ENCODE measurements around the gene PRKCH. TPM values are rescaled to one million over a fixed set of nuclear protein-coding genes. Genes with fewer than 3 reads are reported as not detected.

Gene PRKCH
- polyA plus RNA-seq, 4 donors, result 9.0 to 18.4 (median 16.1) TPM

DNA sequence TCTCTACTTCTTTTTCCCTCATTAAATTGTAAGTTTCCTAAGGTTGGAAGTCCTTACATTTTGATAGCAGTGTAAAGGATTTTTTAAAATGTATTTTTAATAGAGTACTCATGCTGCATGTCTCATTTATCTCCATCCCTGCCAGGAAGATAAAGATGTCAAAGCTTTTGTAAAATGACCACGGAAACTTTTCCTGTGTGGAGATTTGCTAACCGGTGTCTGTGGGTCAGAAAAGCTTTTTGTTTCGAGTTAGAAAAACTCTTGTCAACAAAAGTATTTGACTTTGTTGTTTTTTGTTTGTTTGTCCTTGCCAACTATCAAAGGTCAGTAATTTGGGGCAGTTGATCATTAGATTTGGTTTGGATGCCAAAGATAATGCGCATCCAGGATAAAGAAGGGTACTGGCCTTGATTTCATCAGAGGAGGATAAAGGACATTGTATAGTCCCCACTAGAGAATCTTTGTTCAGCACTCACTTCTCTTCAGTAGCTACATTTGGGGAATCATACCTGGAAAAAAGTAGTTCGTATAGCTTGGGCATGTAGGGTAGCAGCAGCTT is 217.2 kb downstream of the PRKCH start:
- no peak for DNase-seq (ENCODE audit: low read depth in 4 of 4, low spot score in 3 of 4)

DNA sequence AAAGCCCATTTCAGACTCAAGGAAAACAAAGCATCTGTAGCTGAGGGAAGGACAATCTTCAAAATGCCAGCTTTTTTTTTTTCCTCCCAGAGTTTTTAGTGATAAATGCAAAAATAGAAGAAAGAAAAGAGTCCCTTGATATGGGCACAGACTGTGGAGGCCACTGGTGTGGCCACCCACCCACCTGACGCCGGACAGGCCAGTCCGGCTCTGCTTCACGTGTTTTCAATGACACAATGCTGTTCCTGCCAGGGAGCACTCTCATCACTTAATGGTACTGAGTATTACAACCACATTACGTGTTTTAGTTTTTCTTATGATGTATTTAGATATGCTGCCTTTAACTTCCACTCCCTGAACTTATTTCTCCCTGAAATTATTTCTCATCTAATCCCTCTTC is 218.3 kb downstream of the PRKCH start:
- DNase-seq (ENCODE audit: low read depth in 4 of 4, low spot score in 3 of 4), result no peak

DNA sequence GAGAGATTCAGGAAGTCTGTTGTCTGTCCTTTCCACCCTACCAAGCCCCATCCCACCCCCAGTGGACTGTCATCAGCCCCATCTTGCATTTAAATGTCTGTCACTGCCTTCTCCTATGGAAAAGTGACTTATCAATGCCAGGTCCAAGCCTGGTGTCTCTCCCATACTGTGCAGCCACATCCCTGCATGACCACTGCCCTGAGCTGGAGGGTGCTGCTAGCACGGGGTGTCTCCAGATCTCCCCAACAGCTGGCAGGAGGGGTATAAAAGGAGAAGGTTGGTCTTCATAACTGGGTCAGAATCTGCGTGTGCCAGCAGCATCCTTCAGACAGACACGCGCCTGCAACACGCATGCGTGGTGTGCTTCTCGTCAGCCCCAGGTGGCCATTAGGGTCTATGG is 219.6 kb downstream of the PRKCH start:
- no peak for DNase-seq (ENCODE audit: low read depth in 4 of 4, low spot score in 3 of 4)

DNA sequence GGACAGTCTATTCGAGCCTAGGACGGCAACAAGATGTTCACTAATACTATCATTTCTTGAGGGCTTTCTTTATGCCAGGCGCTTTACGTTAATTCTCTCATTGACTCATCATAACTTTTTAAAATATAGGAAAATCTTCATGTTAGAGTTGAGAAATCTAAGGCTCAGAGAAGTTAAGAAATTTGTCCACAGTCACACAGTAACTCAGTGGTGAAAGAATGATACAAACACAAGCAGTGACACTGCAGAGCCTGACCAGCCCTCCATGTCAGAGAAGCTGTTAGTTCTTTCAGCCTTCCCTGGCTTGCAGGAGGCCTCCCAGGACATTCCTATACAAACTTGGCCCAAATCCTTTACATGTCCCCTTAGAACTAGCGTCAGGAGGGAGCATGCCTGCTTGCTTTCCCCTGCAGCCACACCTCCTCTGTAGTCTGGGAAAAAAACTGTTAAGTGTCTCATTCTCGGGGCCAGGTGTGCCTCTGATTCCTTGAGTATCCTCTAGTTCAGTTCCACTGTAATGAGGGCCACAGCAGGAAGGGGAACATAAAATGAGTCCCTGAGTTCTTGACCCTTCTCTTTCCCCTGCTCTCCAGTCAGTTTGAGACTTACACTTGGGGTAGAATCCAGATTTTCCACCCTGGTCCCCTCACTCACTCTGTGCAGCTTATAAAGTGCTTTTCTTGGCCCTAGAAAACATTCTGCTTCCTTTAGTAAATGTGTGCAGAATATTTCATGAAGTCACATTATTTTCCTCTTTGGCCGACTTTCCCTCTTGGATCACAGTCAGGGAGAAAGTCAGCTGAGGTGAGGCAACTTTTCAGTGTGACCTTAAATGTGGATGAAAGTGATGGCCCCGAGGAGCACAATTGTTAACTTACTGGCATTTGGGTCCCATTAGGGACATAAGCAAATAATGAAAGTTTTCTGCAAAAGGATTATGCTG is 221.7 kb downstream of the PRKCH start:
- DNase-seq (ENCODE audit: low read depth in 4 of 4, low spot score in 3 of 4), result no peak

DNA sequence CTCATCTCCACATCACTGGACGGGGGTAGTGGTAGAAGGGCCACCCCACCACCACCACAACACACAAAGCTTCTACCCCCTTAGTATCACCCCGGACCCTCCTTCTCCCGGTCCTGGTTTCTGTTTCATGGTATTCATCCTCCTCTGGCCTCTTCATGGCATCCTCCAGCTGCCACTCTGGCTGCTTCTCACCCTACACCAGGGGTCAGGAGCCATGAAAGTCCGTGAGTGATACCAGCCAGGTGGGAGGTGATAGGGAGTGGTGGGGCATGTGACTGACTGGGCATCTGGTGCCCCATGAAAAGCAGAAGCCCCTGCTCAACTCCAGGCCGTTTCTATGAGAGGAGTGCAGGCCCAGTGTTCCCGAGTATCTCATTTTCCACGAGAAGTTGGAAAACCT is 222.6 kb downstream of the PRKCH start:
- no peak for DNase-seq (ENCODE audit: low read depth in 4 of 4, low spot score in 3 of 4)

DNA sequence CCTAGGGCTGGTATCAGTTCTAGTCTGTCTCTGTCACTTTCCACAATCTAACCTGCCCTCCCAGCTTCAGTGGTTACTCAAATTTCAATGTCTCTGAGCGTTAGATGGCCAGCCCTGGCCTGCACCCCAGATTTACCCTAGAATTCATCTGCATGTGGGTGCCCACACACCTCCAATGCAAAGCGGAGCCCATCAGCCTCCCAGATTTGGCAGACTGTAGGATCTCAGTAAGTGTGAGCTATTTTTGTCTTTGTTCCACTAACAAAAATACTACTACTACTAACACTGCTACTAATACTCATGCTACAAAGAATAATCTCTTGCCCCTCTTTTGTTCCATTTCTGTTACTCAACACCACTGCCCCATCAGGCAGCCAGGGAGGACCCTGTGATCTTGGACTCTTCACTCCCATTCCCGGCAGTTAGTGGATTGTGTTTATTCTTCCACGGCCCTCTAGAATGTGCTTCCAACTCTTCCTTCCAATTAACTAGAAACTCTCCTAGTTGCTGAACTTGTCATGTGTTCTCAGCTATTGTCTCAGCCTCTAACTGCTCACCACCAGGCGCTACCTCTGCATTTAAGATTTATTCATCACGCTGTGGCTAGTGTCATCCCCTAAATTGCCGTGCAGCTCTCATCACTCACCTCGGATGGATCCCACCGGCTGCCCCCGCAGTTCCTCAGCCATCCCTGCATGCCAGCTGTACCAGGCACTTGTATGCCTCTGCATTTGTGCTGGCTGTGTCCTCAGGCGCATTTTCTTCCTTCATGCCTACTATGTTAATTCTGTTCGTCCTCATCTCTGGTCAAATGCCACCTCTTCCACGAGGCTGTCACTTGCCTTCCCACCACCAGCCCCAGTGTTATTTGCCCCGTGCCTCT is 223.3 kb downstream of the PRKCH start:
- DNase-seq (ENCODE audit: low read depth in 4 of 4, low spot score in 3 of 4), result no peak

DNA sequence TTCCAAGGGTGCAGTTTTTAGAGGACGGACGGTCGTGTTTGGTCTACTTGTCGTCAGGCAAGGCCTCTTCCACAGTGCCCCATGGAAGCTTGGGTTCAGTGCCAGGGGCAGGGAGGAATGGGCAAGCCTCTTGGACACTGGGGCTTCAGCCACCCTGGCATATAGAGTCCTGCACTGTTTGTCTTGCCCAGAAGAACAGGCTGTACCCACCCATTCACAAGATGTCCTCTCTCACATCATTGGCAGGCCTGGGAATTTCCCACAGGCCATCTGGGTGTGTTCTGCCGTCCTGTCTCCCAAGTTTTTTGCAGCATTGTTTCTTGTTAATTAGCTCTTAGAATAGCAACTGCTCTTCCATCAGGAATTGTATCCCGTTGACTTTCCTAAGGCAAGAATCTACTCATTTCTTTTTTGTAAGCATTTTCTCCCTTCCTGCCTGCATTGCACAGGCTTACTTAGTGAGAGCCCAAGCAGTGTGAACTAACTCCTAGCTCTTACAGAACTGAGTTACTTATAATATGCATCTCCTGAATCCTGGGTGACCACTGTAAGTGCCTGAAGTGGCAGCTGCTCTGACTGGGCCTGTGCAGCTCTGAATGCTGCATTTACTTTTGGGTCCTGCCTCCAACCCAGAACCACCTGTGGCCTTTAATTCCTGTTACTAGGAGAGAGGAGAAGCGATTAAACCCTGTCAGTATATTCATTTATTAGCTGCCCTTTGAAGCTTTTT is 224.5 kb downstream of the PRKCH start:
- DNase-seq (ENCODE audit: low read depth in 4 of 4, low spot score in 3 of 4), result no peak

DNA sequence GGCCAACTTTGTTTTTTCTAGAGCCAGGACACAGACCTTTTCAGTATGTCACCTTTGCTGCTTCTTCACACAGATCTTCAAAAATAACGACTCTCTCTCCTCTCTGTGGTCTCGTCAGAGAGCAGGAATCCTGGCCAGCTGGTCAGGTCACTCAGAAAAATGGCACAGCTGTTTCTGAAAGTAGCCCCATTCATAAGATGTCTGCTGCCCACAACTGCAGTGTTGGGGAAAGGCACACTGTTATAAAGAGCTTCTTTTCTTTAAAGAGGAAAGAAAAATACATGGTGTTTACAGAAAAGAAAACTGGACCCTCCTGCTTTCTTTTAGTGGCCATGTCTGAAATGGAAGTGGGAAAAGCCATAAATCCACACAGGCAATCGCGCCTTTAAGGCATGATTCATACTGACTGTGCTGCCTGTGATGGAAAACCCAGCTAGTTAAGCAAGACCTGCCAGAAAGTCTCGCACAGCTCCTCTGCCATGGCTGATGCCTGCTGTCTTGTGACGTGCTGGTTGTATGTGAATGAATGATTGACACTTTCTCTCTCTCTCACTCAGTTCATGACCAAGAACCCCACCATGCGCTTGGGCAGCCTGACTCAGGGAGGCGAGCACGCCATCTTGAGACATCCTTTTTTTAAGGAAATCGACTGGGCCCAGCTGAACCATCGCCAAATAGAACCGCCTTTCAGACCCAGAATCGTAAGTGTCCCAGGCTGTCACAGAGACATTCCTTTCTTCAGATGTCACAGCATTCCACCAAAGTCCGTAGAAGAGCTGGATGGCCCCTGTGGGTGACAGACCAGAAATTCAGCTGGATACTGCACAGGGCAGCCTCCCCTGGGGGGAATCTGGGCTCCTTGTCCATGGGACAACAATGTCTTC is 226.0 kb downstream of the PRKCH start:
- DNase-seq (ENCODE audit: low read depth in 4 of 4, low spot score in 3 of 4), result no peak

DNA sequence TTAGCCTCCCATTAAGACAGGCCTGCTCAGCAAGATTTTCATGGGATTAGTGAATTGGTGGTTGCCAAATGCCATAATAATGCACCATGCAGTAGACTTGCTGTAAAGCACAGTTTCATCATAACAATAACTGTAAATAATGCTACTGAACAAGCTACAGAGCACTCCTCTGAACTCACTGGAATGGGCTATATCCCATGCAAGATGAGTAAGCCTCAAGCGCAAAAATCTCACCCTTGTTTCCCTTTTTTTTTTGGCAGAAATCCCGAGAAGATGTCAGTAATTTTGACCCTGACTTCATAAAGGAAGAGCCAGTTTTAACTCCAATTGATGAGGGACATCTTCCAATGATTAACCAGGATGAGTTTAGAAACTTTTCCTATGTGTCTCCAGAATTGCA is 228.0 kb downstream of the PRKCH start:
- no peak for DNase-seq (ENCODE audit: low read depth in 4 of 4, low spot score in 3 of 4)

DNA sequence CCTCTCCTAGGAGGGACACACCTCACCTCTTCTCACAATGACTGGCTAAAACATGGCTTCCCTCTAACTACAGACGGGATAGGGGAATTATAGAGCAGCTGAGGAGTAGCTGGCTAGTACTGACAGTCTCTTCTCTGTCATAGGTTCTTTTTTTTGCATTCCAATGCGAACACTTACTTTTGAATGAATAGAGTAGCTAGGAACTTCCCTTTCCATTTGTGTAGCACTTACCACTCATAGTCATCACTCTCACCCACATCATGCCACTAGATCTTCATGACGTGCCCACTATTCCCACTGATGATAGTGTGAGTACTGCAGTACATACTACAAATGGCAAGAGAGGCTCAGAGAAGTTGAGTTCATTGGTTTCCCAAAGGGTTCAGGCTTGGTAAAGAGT is 230.0 kb downstream of the PRKCH start:
- DNase-seq (ENCODE audit: low read depth in 4 of 4, low spot score in 3 of 4), result no peak

DNA sequence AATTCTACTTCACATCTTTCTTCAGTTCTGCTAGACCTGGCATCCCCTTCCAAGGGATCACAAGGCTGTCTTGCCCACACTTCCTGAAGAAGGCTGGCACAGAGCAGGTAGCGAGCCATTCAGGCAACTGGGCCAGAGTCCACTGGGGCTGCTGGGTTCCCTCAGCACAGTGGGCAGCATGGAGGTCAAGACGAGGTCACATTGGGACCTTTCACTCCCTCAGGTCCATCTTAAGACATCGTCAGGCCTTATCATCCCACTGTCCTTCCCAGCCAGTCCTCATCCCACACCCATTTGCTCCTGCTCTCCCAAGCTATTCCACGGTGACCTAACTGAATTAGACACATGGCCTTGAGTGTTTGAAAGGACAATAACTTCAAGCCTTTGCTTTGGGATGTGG is 230.9 kb downstream of the PRKCH start:
- no peak for DNase-seq (ENCODE audit: low read depth in 4 of 4, low spot score in 3 of 4)

DNA sequence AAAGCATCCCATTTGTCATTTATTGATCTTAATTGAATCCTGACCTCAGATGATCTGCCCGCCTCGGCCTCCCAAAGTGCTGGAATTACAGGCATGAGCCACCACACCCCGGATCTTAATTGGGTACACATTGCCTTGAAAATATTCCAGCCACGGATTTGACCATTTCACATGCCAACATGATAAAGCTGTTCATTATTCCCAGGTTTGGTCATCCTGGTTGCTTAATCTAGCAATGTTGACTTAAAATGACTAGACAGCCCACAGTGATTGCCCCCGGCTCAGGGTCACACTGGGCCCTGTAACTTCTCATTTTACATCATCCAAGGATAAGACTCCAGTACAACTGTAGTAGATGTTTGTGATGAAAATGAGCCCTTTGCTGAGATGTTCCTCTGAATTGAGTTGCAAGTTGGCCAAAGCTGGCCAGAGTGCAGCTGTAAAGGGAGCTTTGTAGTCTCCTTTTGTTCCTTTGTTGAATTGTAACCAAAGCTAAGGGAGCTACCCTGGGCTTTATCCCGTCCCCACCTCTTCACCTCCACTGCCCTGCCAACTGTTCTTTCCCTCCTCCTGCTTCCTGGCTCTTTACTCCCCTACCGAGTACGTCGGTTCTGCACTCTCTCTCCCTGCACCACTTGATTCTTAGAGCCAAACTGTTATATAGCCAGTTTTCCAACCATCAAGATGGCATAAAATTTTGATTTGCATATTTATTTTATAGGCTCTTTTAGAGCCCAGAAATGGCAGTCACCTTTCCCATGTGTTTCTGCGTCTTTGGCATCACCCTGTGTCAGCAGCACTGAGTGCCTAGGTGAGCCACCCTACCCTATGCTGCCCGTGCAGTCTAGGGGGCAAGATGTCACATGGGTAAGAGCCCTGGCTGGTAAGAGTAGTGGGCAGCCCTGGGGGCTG is 232.6 kb downstream of the PRKCH start:
- no peak for DNase-seq (ENCODE audit: low read depth in 4 of 4, low spot score in 3 of 4)

DNA sequence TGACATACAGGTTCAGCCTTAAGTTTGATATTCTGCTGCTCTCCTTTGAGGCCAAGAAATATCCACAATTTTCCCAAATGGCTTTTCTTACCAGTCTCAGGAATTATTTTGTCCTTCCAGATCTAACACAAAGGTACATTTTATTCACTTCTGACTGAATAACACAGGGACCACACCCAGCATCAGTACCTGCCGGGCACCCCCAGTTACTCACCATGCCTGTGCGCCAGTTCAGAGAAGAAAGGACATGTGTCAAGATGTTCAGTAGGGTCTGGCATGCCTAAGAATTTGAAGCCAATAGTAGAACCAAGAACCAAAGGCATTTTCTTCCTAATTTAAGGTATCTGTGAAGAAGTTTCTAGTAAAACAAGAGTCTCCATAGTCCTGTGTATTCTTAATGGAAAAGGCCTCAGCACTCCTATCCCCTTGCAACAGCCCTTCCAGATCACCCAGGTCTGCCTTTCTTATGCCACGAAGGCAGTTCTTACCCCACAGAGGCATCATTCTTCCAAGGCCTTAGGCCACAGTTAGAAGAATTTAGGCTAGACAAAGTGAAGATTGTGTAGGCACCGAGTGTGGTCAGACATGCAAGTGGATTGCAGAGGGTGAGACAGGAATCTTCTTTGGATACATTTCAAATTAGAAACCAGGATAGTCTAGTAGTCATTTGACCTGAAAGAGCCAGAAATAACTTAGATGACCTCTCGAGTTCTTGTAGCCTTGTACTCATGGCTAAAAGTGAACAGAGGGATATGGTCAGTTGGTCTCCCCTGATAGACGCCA is 233.9 kb downstream of the PRKCH start:
- DNase-seq (ENCODE audit: low read depth in 4 of 4, low spot score in 3 of 4), result no peak

DNA sequence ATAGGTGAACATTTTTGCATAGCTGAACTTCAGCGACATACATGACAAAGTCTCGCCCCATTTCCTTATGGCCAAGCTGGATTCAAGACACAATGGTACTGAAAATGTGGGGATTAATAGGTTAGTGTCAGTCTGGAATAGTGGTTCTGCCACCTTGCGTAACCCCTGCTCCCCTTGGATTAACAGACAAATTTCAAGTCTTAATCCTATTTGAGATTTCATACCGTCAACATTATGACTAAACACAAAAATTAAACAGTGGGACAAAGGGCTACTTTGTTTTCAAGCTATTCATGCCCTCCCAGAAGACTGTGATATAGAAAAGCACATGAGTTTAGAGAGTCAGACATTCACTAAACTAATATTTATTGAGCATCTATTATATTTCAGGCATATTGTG is 235.1 kb downstream of the PRKCH start:
- DNase-seq (ENCODE audit: low read depth in 4 of 4, low spot score in 3 of 4), result no peak

DNA sequence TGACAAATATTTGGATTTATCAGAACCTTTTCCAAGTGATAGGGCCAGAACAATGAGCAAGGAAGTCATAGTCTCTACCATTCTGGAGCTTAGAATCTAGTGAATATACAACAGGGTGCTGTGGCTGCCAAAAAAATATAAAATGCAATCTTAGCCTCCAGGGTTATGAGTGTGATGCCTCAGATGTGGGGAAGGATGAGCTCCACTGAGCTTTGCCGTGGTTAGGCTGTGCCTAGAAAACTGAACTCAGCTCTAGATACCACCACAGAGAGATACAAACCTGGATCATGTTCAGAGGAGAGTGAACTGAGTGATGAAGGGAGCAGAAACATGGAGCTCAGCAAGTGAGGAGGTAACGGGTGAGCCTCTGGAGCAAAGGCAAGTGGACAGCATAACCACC is 235.9 kb downstream of the PRKCH start:
- no peak for DNase-seq (ENCODE audit: low read depth in 4 of 4, low spot score in 3 of 4)

DNA sequence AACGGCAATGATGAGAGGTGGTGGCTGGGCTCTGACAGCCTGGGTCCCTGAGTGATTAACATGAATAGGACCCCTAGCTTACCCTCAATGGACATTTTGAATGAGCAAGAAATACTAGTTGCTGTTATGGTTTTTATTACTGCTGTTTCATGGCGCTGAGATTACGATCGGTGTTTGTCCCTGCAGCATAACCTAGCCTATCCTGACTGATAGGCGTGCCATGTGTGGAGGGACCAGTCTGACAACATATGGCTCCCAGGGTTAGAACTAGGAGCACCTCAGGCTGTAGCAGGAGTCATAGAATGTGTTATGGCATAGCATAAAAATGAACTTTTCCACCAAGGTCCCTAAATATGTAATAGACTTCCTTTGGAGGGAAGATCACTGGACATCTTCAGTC is 236.5 kb downstream of the PRKCH start:
- DNase-seq (ENCODE audit: low read depth in 4 of 4, low spot score in 3 of 4), result no peak

DNA sequence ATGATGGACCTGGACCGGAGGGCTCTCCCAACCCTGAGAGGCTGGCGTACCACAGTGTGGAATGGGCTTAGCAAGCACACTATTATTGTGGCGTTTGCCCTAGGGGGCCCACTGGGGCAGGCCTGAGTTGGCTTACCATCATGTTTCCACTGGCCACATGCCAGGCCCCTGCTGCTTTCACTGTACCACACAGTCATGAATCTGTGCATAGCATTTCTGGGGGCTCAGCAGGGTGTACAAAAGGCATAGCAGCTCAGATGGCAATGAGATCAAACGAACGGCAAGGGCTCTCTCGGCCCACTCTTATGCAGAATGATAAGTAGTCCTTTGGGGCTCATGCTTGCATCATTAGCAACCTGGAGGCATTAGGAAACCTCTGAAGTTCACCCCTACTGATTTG is 236.9 kb downstream of the PRKCH start:
- DNase-seq (ENCODE audit: low read depth in 4 of 4, low spot score in 3 of 4), result no peak

DNA sequence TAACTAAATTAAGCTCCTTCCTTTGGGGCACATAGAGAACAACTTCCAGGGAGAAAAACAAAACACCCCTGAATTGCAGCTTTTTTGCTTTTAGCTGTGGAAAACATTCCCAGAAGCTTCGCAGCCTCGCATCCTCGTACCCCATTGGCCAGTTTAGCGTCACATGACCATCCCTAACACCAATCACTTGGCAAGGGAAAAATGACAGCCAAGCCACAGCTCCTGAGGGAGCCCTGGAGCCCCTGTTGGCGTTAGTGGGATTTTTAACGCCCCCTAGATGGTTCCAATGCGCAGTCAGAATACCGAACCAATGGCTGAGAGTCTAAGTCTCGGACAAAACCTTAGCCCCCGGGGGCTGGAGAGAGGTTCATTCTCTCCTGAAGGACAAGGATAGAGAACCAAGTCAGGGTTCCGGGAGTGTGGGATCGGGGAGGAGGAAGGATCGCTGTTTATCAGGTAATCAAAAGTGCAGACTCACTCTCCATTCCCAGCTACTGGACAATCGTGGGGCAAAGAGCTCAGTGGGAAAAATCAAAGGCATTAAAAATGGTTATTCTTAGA is 238.3 kb downstream of the PRKCH start:
- DNase-seq (ENCODE audit: low read depth in 4 of 4, low spot score in 3 of 4), result no peak

All from left renal pelvis (tissue), 4 donors.